IPS-NIHi7 (cell line): ENCODE data around the gene CREB3L2.

Experiments
- DNase-seq: peaks from one replicate; pipeline ENCODE4 v3.0.0; 2012; ENCODE audit warnings: mixed read lengths; ENCODE audit errors: extremely low spot score

The CREB3L2 gene

GRCh38 chr7:137951700-137952425 is 50.0 kb downstream of the CREB3L2 start:
- DNase-seq: no peak

GRCh38 chr7:137950967-137951366 is 50.9 kb downstream of the CREB3L2 start:
- no peak for DNase-seq

DNA sequence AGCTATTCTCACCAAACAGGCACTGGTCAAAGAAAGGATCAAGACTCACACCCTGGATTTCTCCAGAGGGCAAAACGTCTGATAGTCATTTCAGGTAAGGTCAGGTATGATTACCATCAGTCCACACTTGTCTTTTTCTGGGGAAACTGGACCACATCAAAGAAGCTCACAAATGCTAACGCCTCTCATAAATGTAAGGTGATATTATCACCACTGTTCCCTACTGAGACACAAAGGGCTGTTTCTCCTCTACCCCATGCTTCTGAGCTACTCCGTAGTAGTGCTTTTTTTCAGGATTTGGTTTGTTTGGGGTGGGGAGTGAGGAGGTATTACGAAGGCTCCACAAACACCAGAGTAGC is 51.6 kb downstream of the CREB3L2 start:
- no peak for DNase-seq

GRCh38 chr7:137949416-137950262 is 52.2 kb downstream of the CREB3L2 start:
- no peak for DNase-seq

DNA sequence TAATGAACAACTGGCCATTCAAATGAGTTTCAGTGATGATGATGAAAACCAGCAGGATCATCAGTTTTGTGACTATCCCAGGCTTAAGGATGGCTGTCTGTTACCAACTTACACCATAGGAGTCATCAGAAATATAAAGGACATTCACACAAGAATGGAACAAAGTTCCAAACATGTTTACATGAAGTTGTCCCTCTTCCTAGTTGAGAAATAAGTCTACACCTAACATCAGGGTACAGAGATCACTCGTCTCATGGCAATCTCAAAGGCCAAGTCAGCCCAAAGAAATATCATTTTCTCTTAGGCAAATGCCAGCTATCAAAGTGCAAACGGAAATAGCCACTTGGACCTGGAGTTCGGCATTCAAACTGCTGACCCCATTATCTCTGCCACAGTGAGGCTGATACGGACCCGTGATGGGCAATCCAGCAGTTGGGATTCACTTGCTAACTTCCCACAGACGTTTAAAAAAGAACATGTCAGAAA is 53.0 kb downstream of the CREB3L2 start:
- no peak for DNase-seq

- DNase-seq: no peak
These were observed 53.6 kb downstream of the CREB3L2 start for GRCh38 chr7:137948083-137948844.

DNA sequence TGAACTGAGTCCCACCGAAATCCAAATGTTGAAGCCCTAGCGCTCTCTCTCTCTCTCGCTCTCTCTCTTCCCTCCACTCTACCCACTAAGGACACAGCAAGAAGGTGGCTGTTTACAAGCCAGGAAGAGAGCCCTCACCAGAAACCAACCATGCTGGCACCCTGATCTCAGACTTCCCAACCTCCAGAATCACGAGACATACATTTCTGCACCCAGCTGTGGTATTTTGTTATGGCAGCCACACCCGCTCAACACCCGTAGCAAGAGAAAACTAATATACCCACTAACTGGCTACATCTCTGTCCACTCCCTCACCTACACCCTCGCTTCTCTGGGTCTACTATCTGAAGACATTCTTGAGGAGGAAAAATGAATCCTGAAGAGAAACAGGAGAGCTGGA is 54.8 kb downstream of the CREB3L2 start:
- no peak for DNase-seq

GRCh38 chr7:137946011-137946410 is 55.9 kb downstream of the CREB3L2 start:
- DNase-seq: no peak

DNA sequence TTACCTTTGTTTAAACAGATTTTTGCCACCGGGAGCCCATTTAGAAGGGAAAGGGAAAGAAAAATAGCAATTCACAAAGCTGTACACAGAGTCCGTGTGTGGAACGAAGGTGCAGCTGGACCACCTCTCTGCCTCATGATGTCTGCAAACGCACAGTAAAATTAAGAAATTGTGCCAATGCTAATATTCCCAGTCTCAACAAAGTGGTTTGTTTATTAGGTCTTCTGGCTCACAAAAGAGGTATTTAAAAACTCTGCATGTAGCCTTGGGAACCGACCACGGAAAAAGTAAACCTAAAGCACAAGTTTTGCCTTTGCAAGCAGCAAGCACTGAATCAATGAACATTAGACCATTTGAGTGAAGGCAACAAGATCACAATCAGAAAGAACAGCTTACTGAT is 57.7 kb downstream of the CREB3L2 start:
- no peak for DNase-seq

DNA sequence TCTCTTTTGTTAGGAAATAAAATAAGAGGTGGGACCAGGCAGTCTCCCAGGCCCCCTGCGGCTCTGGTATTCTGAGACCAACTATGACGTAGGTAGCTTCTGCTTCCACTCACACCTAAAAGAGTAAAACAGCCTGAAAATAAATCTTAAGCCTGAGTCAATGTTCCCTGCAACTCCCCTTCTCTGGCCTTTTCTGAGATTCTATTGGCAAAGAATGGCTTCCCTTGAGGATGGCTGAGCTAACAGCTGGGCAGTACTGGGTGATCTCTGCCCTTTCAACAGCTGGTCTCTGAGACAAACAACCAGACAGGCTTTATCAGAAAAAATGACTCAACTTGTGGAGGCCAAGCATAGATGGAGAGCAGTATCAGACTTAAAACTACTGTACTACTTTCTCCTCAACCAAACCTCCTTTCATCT is 58.7 kb downstream of the CREB3L2 start:
- DNase-seq: no peak

DNA sequence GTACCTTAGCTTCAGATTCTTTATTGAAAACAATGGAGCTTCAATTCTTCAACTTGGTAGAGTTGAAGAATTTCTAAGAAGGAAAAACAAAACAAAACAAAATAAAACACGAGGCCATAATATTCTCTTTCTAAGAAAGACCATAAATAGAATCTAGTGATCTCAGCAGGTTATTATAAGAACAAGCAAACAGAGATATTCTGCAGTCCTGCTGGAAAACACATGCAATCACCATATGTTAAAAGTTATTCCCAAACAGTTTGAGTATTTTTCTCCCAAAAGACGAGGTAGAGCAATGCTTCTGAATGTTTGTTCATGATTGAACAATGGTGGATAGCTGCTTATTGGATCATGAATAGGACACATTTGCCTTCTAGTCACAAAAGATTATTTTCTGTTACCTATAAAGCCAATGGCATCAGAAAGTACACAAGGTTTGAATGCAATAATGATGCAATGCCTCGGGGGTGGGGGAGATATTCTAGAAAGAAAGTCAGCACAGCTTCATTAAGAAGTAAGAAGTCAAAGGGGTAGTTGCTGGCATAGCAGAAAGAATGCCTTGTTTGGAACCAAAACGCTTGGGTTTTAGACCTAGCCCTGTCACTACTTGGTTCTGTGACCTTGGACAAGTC is 59.3 kb downstream of the CREB3L2 start:
- DNase-seq: no peak

DNA sequence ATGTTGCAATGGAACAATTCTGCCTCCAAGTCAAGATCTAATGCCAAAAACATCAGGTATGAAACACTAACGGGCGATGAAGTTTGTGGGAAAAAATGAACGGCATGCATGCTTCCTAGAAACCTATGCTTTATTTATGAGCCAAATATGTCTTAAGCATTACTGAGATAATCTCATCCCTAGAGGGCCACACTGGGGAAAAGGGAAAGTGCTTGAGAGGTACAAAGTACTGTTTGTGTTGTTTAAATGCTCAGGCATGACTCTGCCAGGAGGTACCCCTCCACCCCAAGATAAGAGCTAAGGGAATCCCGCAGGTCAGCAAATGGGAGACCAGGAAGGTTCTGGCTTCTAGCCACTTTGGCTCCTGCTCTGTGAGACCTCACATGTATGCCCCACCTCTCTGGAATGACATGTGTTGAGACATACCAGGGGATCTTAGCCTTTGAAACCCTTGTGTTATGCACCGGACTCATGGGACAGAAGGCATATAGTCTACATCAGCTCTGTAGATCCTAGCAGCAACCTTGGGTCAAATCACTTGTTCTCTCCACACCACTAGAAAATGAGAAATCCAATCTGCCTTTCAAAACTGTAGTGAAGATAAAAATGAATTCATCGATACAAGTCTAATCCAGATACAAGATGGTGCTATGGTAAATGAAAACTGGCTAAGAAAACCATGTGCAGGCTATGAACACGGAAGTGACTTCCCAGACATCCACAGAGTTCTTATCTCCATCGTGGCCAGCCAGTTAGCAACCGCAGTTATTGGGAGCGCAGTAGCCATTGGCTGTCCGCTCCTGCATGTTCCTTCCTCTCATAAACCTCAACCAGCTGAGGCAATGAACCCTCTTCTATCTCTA is 61.0 kb downstream of the CREB3L2 start:
- no peak for DNase-seq

- DNase-seq: no peak
These were observed 61.7 kb downstream of the CREB3L2 start for GRCh38 chr7:137940218-137940617.

GRCh38 chr7:137937202-137937560 is 64.7 kb downstream of the CREB3L2 start:
- DNase-seq: no peak

DNA sequence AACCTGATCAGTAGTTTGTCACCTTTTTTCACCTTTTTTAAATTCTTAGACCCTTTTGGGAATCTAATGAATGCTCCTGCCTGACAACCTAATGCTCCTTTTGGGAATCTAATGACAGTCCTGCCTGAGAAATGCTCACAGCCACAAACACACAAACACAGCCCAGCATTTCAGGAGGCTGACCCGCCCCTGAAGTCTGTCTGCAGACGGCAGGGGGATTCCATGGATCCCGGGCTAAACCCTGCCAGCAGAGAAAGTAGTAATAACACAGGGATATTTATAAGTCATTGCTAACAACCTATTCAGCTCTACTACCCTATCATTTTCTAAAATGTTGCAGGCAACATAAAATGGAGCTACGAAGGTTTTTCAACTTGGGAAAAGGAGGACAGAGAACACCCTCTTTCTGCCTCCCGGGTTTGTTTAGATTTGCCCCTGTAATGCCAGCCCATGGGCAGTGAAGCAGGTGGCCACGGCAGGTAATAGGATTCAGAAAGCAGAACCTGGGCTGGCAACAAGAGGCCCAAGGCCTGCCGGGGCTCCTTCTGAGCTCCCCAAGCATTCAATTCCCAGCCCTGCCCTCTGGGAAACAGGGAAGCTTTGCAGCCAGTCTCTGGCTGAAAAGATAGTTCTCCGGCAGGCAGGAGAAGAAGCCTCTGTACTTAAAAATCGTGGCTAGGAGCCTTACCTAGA is 65.2 kb downstream of the CREB3L2 start:
- DNase-seq: no peak

DNA sequence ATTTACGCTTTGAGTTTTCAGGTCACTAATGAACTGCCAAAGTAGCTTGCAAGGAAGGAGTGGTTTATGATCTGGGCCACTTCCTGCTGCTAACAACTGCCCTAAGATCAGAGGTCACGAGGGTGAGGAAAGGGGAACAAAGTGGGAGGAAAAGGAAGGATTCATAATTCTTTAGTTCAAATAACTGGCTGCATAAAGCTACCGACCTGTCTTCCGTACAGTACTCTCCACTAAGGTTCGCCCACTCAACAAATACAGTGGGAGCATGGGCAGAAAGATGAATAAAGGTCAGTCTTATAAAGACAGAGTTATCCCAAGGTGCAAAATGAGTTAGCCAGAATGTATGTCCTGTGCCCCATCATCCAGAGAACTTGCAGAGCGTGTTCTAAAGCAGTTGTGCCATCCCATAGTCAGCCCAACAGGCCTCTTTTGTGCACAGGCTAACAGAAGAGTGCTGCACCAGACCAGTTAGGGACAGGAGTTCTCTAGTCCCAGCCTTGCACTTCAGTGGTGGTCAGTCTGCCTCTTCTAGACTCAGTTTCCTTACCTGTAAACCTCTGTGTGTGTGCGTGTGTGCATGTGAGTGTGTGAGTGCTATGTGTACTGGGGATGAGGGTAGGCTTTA is 65.9 kb downstream of the CREB3L2 start:
- DNase-seq: no peak

DNA sequence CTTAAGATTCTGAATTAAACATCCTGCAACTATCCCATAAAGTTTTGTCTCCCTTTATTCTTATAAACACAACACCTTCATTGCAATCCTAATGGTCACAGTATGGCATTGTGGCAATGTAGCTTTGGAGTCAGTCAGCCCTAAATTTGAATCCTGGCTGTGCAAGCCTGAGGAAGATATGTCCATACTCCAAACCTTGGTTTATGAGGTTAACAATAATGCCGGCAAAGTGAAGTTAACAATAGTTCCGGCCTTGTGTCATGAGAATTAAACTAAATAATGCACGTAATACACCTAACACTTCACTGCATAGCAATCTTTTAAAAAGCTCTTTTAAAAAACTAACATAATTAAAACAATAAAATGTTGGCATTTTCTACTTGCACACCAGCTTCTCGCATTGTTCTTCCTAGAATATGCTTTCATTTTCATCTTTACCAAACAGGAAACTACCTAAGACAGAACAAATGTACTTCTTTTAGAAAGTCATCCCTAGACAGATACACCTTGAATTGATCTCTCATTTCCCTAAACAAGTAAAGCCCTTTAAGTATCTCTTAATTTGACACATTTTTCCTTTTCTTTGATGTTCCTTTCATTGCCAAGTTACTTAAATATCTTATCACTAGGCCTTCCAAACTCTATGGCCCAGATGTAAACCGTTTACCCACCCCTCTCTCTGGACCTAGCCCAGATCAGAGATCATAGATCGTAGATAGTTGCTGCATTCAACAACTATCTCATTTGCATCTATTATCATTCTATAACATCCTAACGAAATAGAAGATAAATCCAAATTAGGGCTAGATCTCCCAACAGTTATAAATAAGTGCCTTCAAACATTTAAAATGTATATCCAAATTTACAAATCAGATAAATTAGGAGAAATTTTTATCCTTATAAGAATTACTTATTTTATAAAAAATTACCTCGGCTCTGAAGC is 66.7 kb downstream of the CREB3L2 start:
- no peak for DNase-seq

GRCh38 chr7:137934176-137934826 is 67.6 kb downstream of the CREB3L2 start:
- no peak for DNase-seq
